H1 (cell line): ENCODE results near the gene RRP9. TPM values are rescaled to one million over a fixed set of nuclear protein-coding genes. Genes with fewer than 3 reads are reported as not detected.

Experiments
- KDM5A ChIP-seq: fragments of 200-600 bp; IDR thresholded peaks from 2 replicates; pipeline ENCODE4 v1.7.1; 2012; ENCODE audit warnings: mild to moderate bottlenecking, low read length, inconsistent platforms, mixed read lengths
- SIRT6 ChIP-seq: IDR thresholded peaks from one replicate; pipeline ENCODE4 v1.7.1; 2012; ENCODE audit warnings: low read length, inconsistent platforms
- polyA plus RNA-seq, 7 experiments: library from polyadenylated mRNA; depleted of rRNA in 3 of 7; stranded (reverse) in 5 of 7; unstranded in 2 of 7; fragments of >200 nt in 5 of 7; fragments of 200-250 nt in 2 of 7; gene quantifications; 1 replicate in 5 of 7; 2 replicates in 1 of 7; 4 replicates in 1 of 7; pipeline versions ENCODE4 v1.2.1 to v1.2.3, GENCODE V29; 2011 to 2013; ENCODE audit warnings: missing spikeins in 2 of 7, mixed read lengths in 2 of 7
- total RNA-seq: library from RNA; stranded (reverse); fragmentation: NEBNext Ultra II Directional; extraction: Animal tissue kit (Norgen Biotek cat#: 25700); gene quantifications from 2 replicates; pipeline ENCODE4 v1.2.1, GENCODE V29; 2021

RRP9 gene
- total and polyA plus RNA-seq, 2 of the 8 experiments (the other 6 are each of a cell fraction or from before 2014, with no cell fraction given) = 55.6 to 68.9 TPM

GRCh38 chr3:51947215-51947900, 5.7 kb upstream of the RRP9 start (continued):
- TF ChIP-seq SIRT6 = no peak
- TF ChIP-seq KDM5A = no peak
